ENCODE measurements around the gene RAB30.
"Not testable (repeated sequence)": the region's sequence is repeated elsewhere in the genome, so short reads cannot be mapped to it uniquely, and the experiment has no call there.

Gene RAB30

DNA sequence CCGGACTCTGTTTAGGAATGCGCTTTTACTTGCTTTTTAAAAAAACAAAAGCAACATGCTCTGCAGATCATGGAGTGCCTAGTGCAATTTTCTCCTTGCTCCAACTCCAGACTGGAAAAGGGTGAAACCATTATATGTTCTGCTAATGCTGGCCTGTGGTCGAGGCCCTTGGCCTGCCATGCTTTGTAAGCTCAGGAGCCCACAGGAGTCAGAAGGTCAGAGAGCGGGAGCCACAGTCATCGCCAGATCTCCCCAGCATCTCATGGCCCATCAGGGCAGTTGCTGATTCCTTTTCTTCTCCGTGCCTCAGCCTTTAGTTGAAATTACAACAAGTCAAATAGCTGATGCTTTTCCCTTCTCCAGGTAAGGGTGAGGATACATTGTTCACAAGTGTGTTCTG, 89.8 kb downstream of the RAB30 start:
- WGBS, 2 experiments (ENCODE audit: insufficient coverage in 2 of 2) = 93 to 97% methylated on average over 4 to 6 of the region's 6 CpGs
- H3K4me1 ChIP-seq (ENCODE audit: control insufficient read depth, insufficient read depth, low read length, poor library complexity, severe bottlenecking) = peaks cover 17% of the 10 kb centered on the region
- no peak overlapping the region for H3K4me3 ChIP-seq (ENCODE audit: extremely low read depth, insufficient read depth, low read length, poor library complexity, severe bottlenecking)
- peaks cover 19% of the 10 kb centered on the region for H3K36me3 ChIP-seq (ENCODE audit: control insufficient read depth, insufficient read depth, low read length)
- H3K27ac ChIP-seq (ENCODE audit: low read depth, low read length, severe bottlenecking) = no peak overlapping the region
- H3K9me3 ChIP-seq (ENCODE audit: control insufficient read depth, low read length) = no peaks in the 10 kb centered on the region

- 94 to 100% methylated on average over 1 to 2 of the region's 4 CpGs for WGBS, 2 experiments (ENCODE audit: insufficient coverage in 2 of 2)
- Histone ChIP-seq H3K4me1 (ENCODE audit: control insufficient read depth, insufficient read depth, low read length, poor library complexity, severe bottlenecking) (peaks cover 17% of the 10 kb centered on the region), H3K27ac (ENCODE audit: low read depth, low read length, severe bottlenecking) (no peak overlapping the region), H3K4me3 (ENCODE audit: extremely low read depth, insufficient read depth, low read length, poor library complexity, severe bottlenecking) (no peak overlapping the region), H3K9me3 (ENCODE audit: control insufficient read depth, low read length) (no peaks in the 10 kb centered on the region), H3K36me3 (ENCODE audit: control insufficient read depth, insufficient read depth, low read length) (peaks cover 15% of the 10 kb centered on the region)
Observed at GRCh38 chr11:82980947-82981346, 90.8 kb downstream of the RAB30 start.

GRCh38 chr11:82980292-82980691, 91.4 kb downstream of the RAB30 start:
- no peak overlapping the region for H3K27ac ChIP-seq (ENCODE audit: low read depth, low read length, severe bottlenecking)
- peaks cover 17% of the 10 kb centered on the region for H3K4me1 ChIP-seq (ENCODE audit: control insufficient read depth, insufficient read depth, low read length, poor library complexity, severe bottlenecking)
- H3K9me3 ChIP-seq (ENCODE audit: control insufficient read depth, low read length) = no peaks in the 10 kb centered on the region
- no peak overlapping the region for H3K4me3 ChIP-seq (ENCODE audit: extremely low read depth, insufficient read depth, low read length, poor library complexity, severe bottlenecking)
- H3K36me3 ChIP-seq (ENCODE audit: control insufficient read depth, insufficient read depth, low read length) = peaks cover 15% of the 10 kb centered on the region

DNA sequence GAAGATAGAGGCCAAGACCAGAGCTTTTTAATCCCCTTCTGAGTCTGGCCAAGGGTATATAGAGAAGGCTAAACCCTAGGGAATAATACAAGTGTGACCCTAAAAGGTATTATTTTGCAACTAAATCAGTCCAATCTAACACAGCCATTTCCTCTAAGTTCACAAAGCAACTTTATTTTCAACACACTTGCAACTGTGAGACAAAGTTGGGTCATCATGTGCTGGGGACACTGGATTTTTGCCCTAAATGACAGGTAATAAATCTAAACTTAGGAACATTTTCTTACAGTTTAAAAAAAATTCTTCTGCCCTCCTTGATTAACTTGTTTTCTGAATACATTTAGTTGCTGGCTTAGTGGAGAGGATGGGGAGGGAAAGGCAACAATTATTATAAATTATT, 91.9 kb downstream of the RAB30 start:
- H3K4me1 ChIP-seq (ENCODE audit: control insufficient read depth, insufficient read depth, low read length, poor library complexity, severe bottlenecking) = peaks cover 17% of the 10 kb centered on the region
- H3K9me3 ChIP-seq (ENCODE audit: control insufficient read depth, low read length) = no peaks in the 10 kb centered on the region
- peaks cover 15% of the 10 kb centered on the region for H3K36me3 ChIP-seq (ENCODE audit: control insufficient read depth, insufficient read depth, low read length)
- H3K4me3 ChIP-seq (ENCODE audit: extremely low read depth, insufficient read depth, low read length, poor library complexity, severe bottlenecking) = no peak overlapping the region
- no peak overlapping the region for H3K27ac ChIP-seq (ENCODE audit: low read depth, low read length, severe bottlenecking)

- peaks cover 17% of the 10 kb centered on the region for H3K4me1 ChIP-seq (ENCODE audit: control insufficient read depth, insufficient read depth, low read length, poor library complexity, severe bottlenecking)
- no peak overlapping the region for H3K4me3 ChIP-seq (ENCODE audit: extremely low read depth, insufficient read depth, low read length, poor library complexity, severe bottlenecking)
- WGBS, 2 experiments (ENCODE audit: insufficient coverage in 2 of 2) = 95 to 100% methylated on average over 2 to 4 of the region's 6 CpGs
- H3K36me3 ChIP-seq (ENCODE audit: control insufficient read depth, insufficient read depth, low read length) = peaks cover 8% of the 10 kb centered on the region
- no peak overlapping the region for H3K27ac ChIP-seq (ENCODE audit: low read depth, low read length, severe bottlenecking)
- H3K9me3 ChIP-seq (ENCODE audit: control insufficient read depth, low read length) = no peaks in the 10 kb centered on the region
Observed at GRCh38 chr11:82978422-82979099, 93.1 kb downstream of the RAB30 start.

DNA sequence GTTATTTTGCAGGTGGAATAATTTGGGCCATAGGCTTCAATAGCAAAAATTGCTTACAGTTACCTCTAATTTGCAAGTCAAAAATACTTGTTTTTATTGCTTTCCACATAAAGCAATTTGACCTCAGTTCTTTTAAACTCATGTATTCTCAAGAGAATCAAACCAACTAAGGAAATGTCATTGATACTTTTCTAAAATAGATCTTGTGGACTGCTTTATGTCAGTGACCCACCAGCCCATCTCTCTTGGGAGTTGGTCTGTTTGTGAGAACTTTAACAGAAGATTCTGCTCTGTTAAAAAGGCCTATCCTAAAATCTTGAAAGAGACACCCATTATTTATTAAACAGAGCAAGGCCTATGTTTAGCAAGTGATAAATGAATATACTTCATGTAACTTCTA, 94.9 kb downstream of the RAB30 start:
- Histone ChIP-seq H3K9me3 (ENCODE audit: control insufficient read depth, low read length) (no peaks in the 10 kb centered on the region), H3K4me1 (ENCODE audit: control insufficient read depth, insufficient read depth, low read length, poor library complexity, severe bottlenecking) (peaks cover 17% of the 10 kb centered on the region), H3K27ac (ENCODE audit: low read depth, low read length, severe bottlenecking) (no peak overlapping the region), H3K36me3 (ENCODE audit: control insufficient read depth, insufficient read depth, low read length) (peaks cover 5% of the 10 kb centered on the region), H3K4me3 (ENCODE audit: extremely low read depth, insufficient read depth, low read length, poor library complexity, severe bottlenecking) (no peak overlapping the region)

DNA sequence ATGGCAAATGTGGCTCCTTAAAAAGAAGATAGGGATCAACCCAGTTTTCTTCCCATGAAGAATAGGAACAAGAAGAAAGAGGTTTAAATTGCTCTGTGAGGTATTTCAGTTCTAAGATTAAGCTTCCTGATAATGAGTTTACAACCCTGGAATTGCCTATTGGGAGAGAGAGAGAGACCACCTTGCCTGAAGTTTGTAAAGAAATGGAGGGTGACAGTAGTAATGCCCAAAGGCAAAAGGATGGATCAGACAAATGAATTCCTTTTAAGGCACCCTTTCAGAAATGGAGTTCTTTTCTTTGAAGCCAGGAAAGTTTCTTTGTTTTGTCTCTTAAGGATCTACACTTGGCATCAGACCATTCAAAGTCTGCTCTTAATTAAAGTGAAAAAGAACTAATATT, 95.8 kb downstream of the RAB30 start:
- H3K4me3 ChIP-seq (ENCODE audit: extremely low read depth, insufficient read depth, low read length, poor library complexity, severe bottlenecking) = no peak overlapping the region
- peaks cover 16% of the 10 kb centered on the region for H3K4me1 ChIP-seq (ENCODE audit: control insufficient read depth, insufficient read depth, low read length, poor library complexity, severe bottlenecking)
- no peaks in the 10 kb centered on the region for H3K36me3 ChIP-seq (ENCODE audit: control insufficient read depth, insufficient read depth, low read length)
- H3K27ac ChIP-seq (ENCODE audit: low read depth, low read length, severe bottlenecking) = no peak overlapping the region
- no peaks in the 10 kb centered on the region for H3K9me3 ChIP-seq (ENCODE audit: control insufficient read depth, low read length)

- WGBS, 2 experiments (ENCODE audit: insufficient coverage in 2 of 2) = no CpG with 5 or more reads among the region's 2 CpGs
- no peak overlapping the region for H3K4me3 ChIP-seq (ENCODE audit: extremely low read depth, insufficient read depth, low read length, poor library complexity, severe bottlenecking)
- peaks cover 6% of the 10 kb centered on the region for H3K4me1 ChIP-seq (ENCODE audit: control insufficient read depth, insufficient read depth, low read length, poor library complexity, severe bottlenecking)
- no peaks in the 10 kb centered on the region for H3K36me3 ChIP-seq (ENCODE audit: control insufficient read depth, insufficient read depth, low read length)
- H3K27ac ChIP-seq (ENCODE audit: low read depth, low read length, severe bottlenecking) = no peak overlapping the region
- H3K9me3 ChIP-seq (ENCODE audit: control insufficient read depth, low read length) = no peaks in the 10 kb centered on the region
Observed at GRCh38 chr11:82974851-82975250, 96.8 kb downstream of the RAB30 start.

DNA sequence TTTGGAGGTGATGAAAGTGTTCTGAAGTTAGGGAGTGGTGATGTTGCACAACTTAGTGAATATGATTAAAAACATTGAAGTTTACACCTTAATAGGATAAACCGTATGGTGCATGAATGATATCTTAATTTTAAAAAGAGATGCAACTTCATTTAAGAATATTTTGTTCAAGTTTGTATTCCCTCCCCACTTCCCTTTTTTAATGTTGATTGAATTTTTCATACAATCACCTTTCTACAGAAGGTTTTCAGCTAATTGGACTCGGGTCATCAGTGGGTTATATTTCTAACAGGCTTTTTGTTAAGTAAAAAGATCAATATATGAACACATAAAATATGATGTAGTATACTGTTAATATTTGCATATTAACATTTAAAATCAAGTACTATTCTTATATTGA, 97.6 kb downstream of the RAB30 start:
- Histone ChIP-seq H3K4me3 (ENCODE audit: extremely low read depth, insufficient read depth, low read length, poor library complexity, severe bottlenecking) (no peak overlapping the region), H3K9me3 (ENCODE audit: control insufficient read depth, low read length) (no peaks in the 10 kb centered on the region), H3K4me1 (ENCODE audit: control insufficient read depth, insufficient read depth, low read length, poor library complexity, severe bottlenecking) (no peaks in the 10 kb centered on the region), H3K27ac (ENCODE audit: low read depth, low read length, severe bottlenecking) (no peak overlapping the region), H3K36me3 (ENCODE audit: control insufficient read depth, insufficient read depth, low read length) (no peaks in the 10 kb centered on the region)
- no CpG with 5 or more reads among the region's 2 CpGs for WGBS, 2 experiments (ENCODE audit: insufficient coverage in 2 of 2)

DNA sequence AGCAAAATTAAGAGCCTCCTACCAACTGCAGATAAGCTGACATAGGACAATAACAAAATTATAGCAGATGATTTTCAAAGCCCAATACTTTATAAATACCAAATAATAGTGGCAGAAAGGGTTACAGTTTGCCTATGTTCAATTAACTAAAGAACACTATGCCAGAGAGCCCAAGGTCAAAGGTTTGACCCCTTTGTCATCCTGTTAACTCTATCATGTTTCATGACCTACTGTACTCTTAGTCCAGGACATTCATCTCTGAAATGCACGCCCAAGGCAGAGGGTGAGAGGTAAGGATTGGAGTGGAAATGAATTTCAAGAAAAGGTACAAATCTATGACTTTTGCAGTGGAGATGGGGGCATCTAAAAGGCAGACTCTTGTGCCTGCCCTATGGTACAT, 99.6 kb downstream of the RAB30 start:
- Histone ChIP-seq H3K4me1 (ENCODE audit: control insufficient read depth, insufficient read depth, low read length, poor library complexity, severe bottlenecking) (no peaks in the 10 kb centered on the region), H3K4me3 (ENCODE audit: extremely low read depth, insufficient read depth, low read length, poor library complexity, severe bottlenecking) (no peak overlapping the region), H3K9me3 (ENCODE audit: control insufficient read depth, low read length) (no peaks in the 10 kb centered on the region), H3K36me3 (ENCODE audit: control insufficient read depth, insufficient read depth, low read length) (no peaks in the 10 kb centered on the region), H3K27ac (ENCODE audit: low read depth, low read length, severe bottlenecking) (no peak overlapping the region)
- WGBS, 2 experiments (ENCODE audit: insufficient coverage in 2 of 2) = 90 to 100% methylated on average over 1 of the region's 1 CpG

GRCh38 chr11:82971519-82971946, 100.2 kb downstream of the RAB30 start:
- H3K4me1 ChIP-seq (ENCODE audit: control insufficient read depth, insufficient read depth, low read length, poor library complexity, severe bottlenecking); H3K4me3 ChIP-seq (ENCODE audit: extremely low read depth, insufficient read depth, low read length, poor library complexity, severe bottlenecking); H3K9me3 ChIP-seq (ENCODE audit: control insufficient read depth, low read length); H3K27ac ChIP-seq (ENCODE audit: low read depth, low read length, severe bottlenecking); H3K36me3 ChIP-seq (ENCODE audit: control insufficient read depth, insufficient read depth, low read length): not testable (repeated sequence)
- WGBS, 2 experiments (ENCODE audit: insufficient coverage in 2 of 2) = 86 to 98% methylated on average over 1 to 7 of the region's 8 CpGs
